SKM-1 treated with dmso at 0.1 percent for 144 hours (cell line): Measurements from ENCODE around the gene ITPR1.

Experiments
- DNase-seq: peaks from one replicate; lab custom pipeline; 2025; ENCODE audit not compliant: unreplicated experiment; lab: John Stamatoyannopoulos, UW

ITPR1 gene

GRCh38 chr3:4838621-4839022, 345.5 kb downstream of the ITPR1 start:
- no peak for DNase-seq

GRCh38 chr3:4839278-4839677, 346.1 kb downstream of the ITPR1 start:
- DNase-seq, result no peak

- DNase-seq, result no peak
These were observed 348.1 kb downstream of the ITPR1 start for GRCh38 chr3:4841225-4841624.

- no peak for DNase-seq
These were observed 348.8 kb downstream of the ITPR1 start for GRCh38 chr3:4841776-4842440.

- no peak for DNase-seq
These were observed 350.5 kb downstream of the ITPR1 start for GRCh38 chr3:4843619-4844018.

- no peak for DNase-seq
These were observed 352.7 kb downstream of the ITPR1 start for GRCh38 chr3:4845882-4846281.

- no peak for DNase-seq
These were observed 353.4 kb downstream of the ITPR1 start for GRCh38 chr3:4846543-4846942.

- no peak for DNase-seq
These were observed 355.2 kb downstream of the ITPR1 start for GRCh38 chr3:4848176-4848825.

- no peak for DNase-seq
These were observed 356.0 kb downstream of the ITPR1 start for GRCh38 chr3:4849136-4849535.

- DNase-seq, result no peak
These were observed 356.6 kb downstream of the ITPR1 start for GRCh38 chr3:4849739-4850138.

GRCh38 chr3:4850211-4850927, 357.2 kb downstream of the ITPR1 start:
- DNase-seq, result no peak

GRCh38 chr3:4850928-4851265, 357.7 kb downstream of the ITPR1 start:
- no peak for DNase-seq

GRCh38 chr3:4852780-4853748, 359.9 kb downstream of the ITPR1 start:
- DNase-seq, result no peak

GRCh38 chr3:4853749-4854140, 360.6 kb downstream of the ITPR1 start:
- no peak for DNase-seq

- DNase-seq, result no peak
These were observed 362.5 kb downstream of the ITPR1 start for GRCh38 chr3:4855676-4856075.

GRCh38 chr3:4856136-4856535, 363.0 kb downstream of the ITPR1 start:
- DNase-seq, result no peak

- DNase-seq, result no peak
These were observed 363.4 kb downstream of the ITPR1 start for GRCh38 chr3:4856564-4856963.

- DNase-seq, result no peak
These were observed 363.8 kb downstream of the ITPR1 start for GRCh38 chr3:4856986-4857385.

- DNase-seq, result no peak
These were observed 366.6 kb downstream of the ITPR1 start for GRCh38 chr3:4859788-4860187.

- no peak for DNase-seq
These were observed 369.8 kb downstream of the ITPR1 start for GRCh38 chr3:4862973-4863372.

- peak; percentile 26 for DNase-seq
These were observed 371.4 kb downstream of the ITPR1 start for GRCh38 chr3:4864503-4864902.
